Measurements from ENCODE around the gene XYLT2. TPM values are rescaled to one million over a fixed set of nuclear protein-coding genes. Genes with fewer than 3 reads are reported as not detected.

Gene XYLT2
- total and polyA plus RNA-seq, 3 donors from 2014 or later: 37.6 to 47.4 (median 44.1) TPM

DNA sequence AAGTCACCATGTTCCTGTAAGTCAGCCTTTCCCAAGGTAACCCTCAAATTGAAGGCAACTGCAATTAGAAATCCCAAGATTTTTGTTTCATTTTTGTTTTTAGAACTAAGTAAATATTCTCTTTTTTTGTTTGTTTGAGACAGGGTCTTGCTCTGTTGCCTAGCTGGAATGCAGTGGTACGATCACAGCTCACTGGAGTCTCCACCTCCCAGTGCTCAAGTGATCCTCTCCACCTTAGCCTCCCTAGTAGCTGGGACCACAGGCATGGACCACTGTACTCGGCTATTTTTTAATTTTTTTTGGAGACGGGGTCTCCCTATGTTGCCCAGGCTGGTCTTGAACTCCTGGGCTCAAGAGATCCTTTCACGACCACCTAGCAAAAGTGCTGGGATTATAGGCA, 62.0 kb downstream of the XYLT2 start:
- Histone ChIP-seq H3K4me1 (no peaks in the 10 kb centered on the region), H3K36me3 (ENCODE audit: low read depth, missing control alignments) (no peaks in the 10 kb centered on the region), H3K9me3 (no peaks in the 10 kb centered on the region), H3K27me3 (no peaks in the 10 kb centered on the region), H3K4me3 (no peak overlapping the region), H3K27ac (no peak overlapping the region)
- TF ChIP-seq CTCF (IDR thresholded peaks at IDR 0.05) (no peak), POLR2A (IDR thresholded peaks at IDR 0.05) (no peak)
- no peak for DNase-seq
- 67 to 76% methylated on average over 4 of the region's 4 CpGs for WGBS, 2 donors
- intact Hi-C loops (cut with DNase I; ENCODE audit: low total_unique reads): no loop called here

Small RNA genes lying within 50 kb of the gene (small RNA-seq; reads per million reads assigned to genes)
- 0 reads per million in 2 donors for gene RF00019

Other genes starting within 250 kb of the XYLT2 start
- gene SAMD14, start 216.0 kb upstream of the XYLT2 start, total RNA-seq: 1 to 10 TPM; 3.2 to 3.3 TPM
- 5.2 TPM for gene SAMD14, start 216.0 kb upstream of the XYLT2 start, polyA plus RNA-seq (ENCODE audit: insufficient read depth, low read depth, low replicate concordance)
- 10 to 100 TPM; 81.1 to 82.4 TPM for gene PPP1R9B, start 195.4 kb upstream of the XYLT2 start, total RNA-seq
- 49.1 TPM for gene PPP1R9B, start 195.4 kb upstream of the XYLT2 start, polyA plus RNA-seq (ENCODE audit: insufficient read depth, low read depth, low replicate concordance)
- 1 to 10 TPM; 2.4 to 7.6 TPM for gene SGCA, start 180.1 kb upstream of the XYLT2 start, total RNA-seq
- 33.1 TPM for gene SGCA, start 180.1 kb upstream of the XYLT2 start, polyA plus RNA-seq (ENCODE audit: insufficient read depth, low read depth, low replicate concordance)
- gene COL1A1, start 144.5 kb upstream of the XYLT2 start, total RNA-seq: 10 to 100 TPM; 32.5 to 35.1 TPM
- 557 TPM for gene COL1A1, start 144.5 kb upstream of the XYLT2 start, polyA plus RNA-seq (ENCODE audit: insufficient read depth, low read depth, low replicate concordance)
- 1 to 10 TPM in 1 of 2 donors, under 1 TPM in 1; 0.93 to 1.5 TPM for gene TMEM92, start 71.7 kb upstream of the XYLT2 start, total RNA-seq
- gene TMEM92, start 71.7 kb upstream of the XYLT2 start, polyA plus RNA-seq (ENCODE audit: insufficient read depth, low read depth, low replicate concordance): 0.44 TPM
- gene MRPL27, start 27.1 kb downstream of the XYLT2 start, total RNA-seq: 10 to 100 TPM; 54.5 to 69.1 TPM
- gene MRPL27, start 27.1 kb downstream of the XYLT2 start, polyA plus RNA-seq (ENCODE audit: insufficient read depth, low read depth, low replicate concordance): 65.1 TPM
- gene EME1, start 27.1 kb downstream of the XYLT2 start, total RNA-seq: 10 to 100 TPM; 15.6 to 19.3 TPM
- gene EME1, start 27.1 kb downstream of the XYLT2 start, polyA plus RNA-seq (ENCODE audit: insufficient read depth, low read depth, low replicate concordance): 22.8 TPM
- gene LRRC59, start 51.4 kb downstream of the XYLT2 start, total RNA-seq: 10 to 100 TPM; 56.0 to 62.2 TPM
- 74.4 TPM for gene LRRC59, start 51.4 kb downstream of the XYLT2 start, polyA plus RNA-seq (ENCODE audit: insufficient read depth, low read depth, low replicate concordance)
- gene ACSF2, start 80.1 kb downstream of the XYLT2 start, total RNA-seq: 10 to 100 TPM; 39.4 to 60.1 TPM
- gene ACSF2, start 80.1 kb downstream of the XYLT2 start, polyA plus RNA-seq (ENCODE audit: insufficient read depth, low read depth, low replicate concordance): 37.7 TPM
- gene CHAD, start 122.8 kb downstream of the XYLT2 start, total RNA-seq: under 1 TPM; 0.79 to 0.81 TPM
- 2.9 TPM for gene CHAD, start 122.8 kb downstream of the XYLT2 start, polyA plus RNA-seq (ENCODE audit: insufficient read depth, low read depth, low replicate concordance)
- gene RSAD1, start 132.7 kb downstream of the XYLT2 start, total RNA-seq: 10 to 100 TPM; 35.7 to 38.0 TPM
- gene RSAD1, start 132.7 kb downstream of the XYLT2 start, polyA plus RNA-seq (ENCODE audit: insufficient read depth, low read depth, low replicate concordance): 25.3 TPM
- 10 to 100 TPM; 75.9 to 91.7 TPM for gene MYCBPAP, start 162.3 kb downstream of the XYLT2 start, total RNA-seq
- gene MYCBPAP, start 162.3 kb downstream of the XYLT2 start, polyA plus RNA-seq (ENCODE audit: insufficient read depth, low read depth, low replicate concordance): 315 TPM
- gene EPN3, start 186.6 kb downstream of the XYLT2 start, total RNA-seq: 1 to 10 TPM; 4.9 to 6.3 TPM
- gene EPN3, start 186.6 kb downstream of the XYLT2 start, polyA plus RNA-seq (ENCODE audit: insufficient read depth, low read depth, low replicate concordance): 6.3 TPM
- gene SPATA20, start 201.0 kb downstream of the XYLT2 start, total RNA-seq: 100 to 1,000 TPM; 207 to 338 TPM
- gene SPATA20, start 201.0 kb downstream of the XYLT2 start, polyA plus RNA-seq (ENCODE audit: insufficient read depth, low read depth, low replicate concordance): 264 TPM
- gene CACNA1G, start 214.6 kb downstream of the XYLT2 start, total RNA-seq: 1 to 10 TPM; 1.3 to 1.7 TPM
- gene CACNA1G, start 214.6 kb downstream of the XYLT2 start, polyA plus RNA-seq (ENCODE audit: insufficient read depth, low read depth, low replicate concordance): 1.7 TPM

Measured in testis (tissue), 3 donors.